RWPE2 (cell line): ENCODE data around the gene TSHZ2.

Experiments used
- ATAC-seq: fragments of 200-7000 bp; cut with Tn5 transposase; 3 replicates; pipeline ENCODE4 v1.9.1; 2021; ENCODE audit warnings: low read depth
- DNase-seq: peaks from one replicate; pipeline ENCODE4 v3.0.0-alpha.2; 2020; ENCODE audit warnings: low spot score
- H3K27ac ChIP-seq: fragments of 450-650 bp; 2 replicates; pipeline ENCODE4 v1.5.1; 2017; ENCODE audit warnings: mild to moderate bottlenecking; ENCODE audit not compliant: poor library complexity, severe bottlenecking
- H3K27me3 ChIP-seq: fragments of 250-450 bp; sonication (Bioruptor Pico); 2 replicates; pipeline ENCODE4 v1.5.1; 2021; ENCODE audit warnings: mild to moderate bottlenecking, moderate library complexity; ENCODE audit not compliant: insufficient read depth, poor library complexity, severe bottlenecking
- H3K36me3 ChIP-seq: fragments of 250-450 bp; sonication (Bioruptor Pico); 2 replicates; pipeline ENCODE4 v1.5.1; 2020; ENCODE audit warnings: low read depth, mild to moderate bottlenecking, moderate library complexity
- H3K4me1 ChIP-seq: fragments of 250-450 bp; sonication (Bioruptor Pico); 2 replicates; pipeline ENCODE4 v1.5.1; 2021; ENCODE audit warnings: mild to moderate bottlenecking, moderate library complexity; ENCODE audit not compliant: insufficient read depth, poor library complexity, severe bottlenecking
- H3K4me3 ChIP-seq: fragments of 250-450 bp; sonication (Bioruptor Pico); 2 replicates; pipeline ENCODE4 v1.5.1; 2021; ENCODE audit warnings: mild to moderate bottlenecking, moderate library complexity; ENCODE audit not compliant: severe bottlenecking
- H3K9me3 ChIP-seq: fragments of 250-450 bp; sonication (Bioruptor Pico); 2 replicates; pipeline ENCODE4 v1.5.1; 2021; ENCODE audit warnings: mild to moderate bottlenecking, moderate library complexity; ENCODE audit not compliant: severe bottlenecking
- CTCF ChIP-seq: fragments of 450-650 bp; IDR thresholded peaks from one replicate; pipeline ENCODE4 v1.5.1; 2017; ENCODE audit warnings: mild to moderate bottlenecking, moderate library complexity; ENCODE audit not compliant: poor library complexity, severe bottlenecking

TSHZ2 gene

GRCh38 chr20:53448426-53448825, 476.3 kb downstream of the TSHZ2 start:
- ATAC-seq = no peak
- TF ChIP-seq CTCF = no peak
- no peak for DNase-seq
- no peaks in the 10 kb centered on the region for H3K4me1 ChIP-seq
- no peaks in the 10 kb centered on the region for H3K36me3 ChIP-seq
- H3K27me3 ChIP-seq = no peaks in the 10 kb centered on the region
- H3K9me3 ChIP-seq = peaks cover 8% of the 10 kb centered on the region
- H3K4me3 ChIP-seq = no peak overlapping the region
- no peak overlapping the region for H3K27ac ChIP-seq

GRCh38 chr20:53448875-53449274, 476.7 kb downstream of the TSHZ2 start:
- Histone ChIP-seq H3K9me3 (peaks cover 8% of the 10 kb centered on the region), H3K36me3 (no peaks in the 10 kb centered on the region), H3K27ac (no peak overlapping the region), H3K27me3 (no peaks in the 10 kb centered on the region), H3K4me1 (no peaks in the 10 kb centered on the region), H3K4me3 (no peak overlapping the region)
- no peak for TF ChIP-seq CTCF
- DNase-seq (no peak), ATAC-seq (no peak)

- TF ChIP-seq CTCF = no peak
- no peaks in the 10 kb centered on the region for H3K4me1 ChIP-seq
- no peak overlapping the region for H3K4me3 ChIP-seq
- no peaks in the 10 kb centered on the region for H3K27me3 ChIP-seq
- H3K36me3 ChIP-seq = no peaks in the 10 kb centered on the region
- peaks cover 9% of the 10 kb centered on the region for H3K9me3 ChIP-seq
- ATAC-seq = no peak
- H3K27ac ChIP-seq = no peak overlapping the region
- no peak for DNase-seq
Measured at GRCh38 chr20:53453076-53453475, 480.9 kb downstream of the TSHZ2 start.

DNA sequence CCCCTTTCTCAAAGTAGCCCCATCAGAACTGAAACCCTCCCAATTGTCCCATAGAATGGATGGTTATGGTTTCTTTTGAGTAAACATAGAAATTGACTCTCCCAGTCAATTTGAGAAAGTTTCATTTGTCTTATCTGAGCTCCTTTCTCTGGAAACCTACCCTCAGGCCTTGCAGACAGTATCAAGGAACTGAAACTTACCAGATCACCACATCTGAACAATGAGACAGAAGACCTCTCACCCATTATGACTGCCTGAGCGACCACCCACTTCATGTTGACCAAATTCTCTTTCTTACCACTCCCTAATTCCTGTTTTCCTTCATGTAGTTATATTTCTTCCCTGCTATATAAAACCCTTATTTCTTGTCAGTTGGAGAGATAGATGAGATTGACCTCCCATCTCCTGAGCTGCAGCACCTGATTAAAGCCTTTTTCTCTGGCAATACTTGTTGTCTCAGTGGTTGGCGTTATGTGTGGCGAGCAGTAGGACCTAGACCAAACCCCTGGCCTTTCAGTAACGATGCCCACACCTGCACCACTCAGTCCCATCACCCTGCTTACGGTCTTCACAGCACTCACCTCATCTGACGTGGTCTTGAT, 482.6 kb downstream of the TSHZ2 start:
- H3K27ac ChIP-seq = no peak overlapping the region
- no peak for TF ChIP-seq CTCF
- no peaks in the 10 kb centered on the region for H3K4me1 ChIP-seq
- H3K36me3 ChIP-seq = no peaks in the 10 kb centered on the region
- no peak for DNase-seq
- no peak; the same call in 2 of the 3 replicates for ATAC-seq
- H3K4me3 ChIP-seq = no peak overlapping the region
- no peaks in the 10 kb centered on the region for H3K27me3 ChIP-seq
- peaks cover 5% of the 10 kb centered on the region for H3K9me3 ChIP-seq
